Mammary epithelial cell (primary cell): Measurements from ENCODE around the gene SUPT20HL1.
"Not testable (repeated sequence)": the region's sequence is repeated elsewhere in the genome, so short reads cannot be mapped to it uniquely, and the experiment has no call there.

Source experiments
- CTCF ChIP-seq, 2 donors: IDR thresholded peaks in 1 of 2; conservative IDR thresholded peaks in 1 of 2; 2 replicates each; pipeline ENCODE4 v1.5.1; 2011 to 2012; ENCODE audit warnings: inconsistent platforms in 2 of 2, low read length in 2 of 2, mild to moderate bottlenecking in 2 of 2, control low read depth in 1 of 2, low read depth in 1 of 2; ENCODE audit not compliant: insufficient read depth in 1 of 2; ENCODE audit errors: extremely low read depth in 1 of 2
- EZH2 ChIP-seq: IDR thresholded peaks from 2 replicates; pipeline ENCODE4 v1.6.1; 2012; ENCODE audit warnings: low read length, inconsistent platforms, borderline replicate concordance

GRCh38 chrX:24311507-24312248 is 48.8 kb upstream of the SUPT20HL1 start:
- not testable (repeated sequence) for TF ChIP-seq CTCF (conservative IDR thresholded peaks at IDR 0.05 in 1 of 2, IDR thresholded peaks at IDR 0.05 in 1 of 2; ENCODE audit: extremely low read depth in 1 of 2, insufficient read depth in 1 of 2, low read depth in 1 of 2, low read length in 2 of 2); EZH2
